SK-N-SH (cell line): ENCODE results near the gene CDKN2B-AS1.

ENCODE experiments used
- EZH2phosphoT487 ChIP-seq: fragments of 200-600 bp; sonication (generic); IDR thresholded peaks from 2 replicates; pipeline ENCODE4 v1.6.1; 2017; ENCODE audit warnings: low read depth, mixed run types, mild to moderate bottlenecking, antibody characterized with exemption, moderate library complexity, borderline replicate concordance
- GABPA ChIP-seq: IDR thresholded peaks from 2 replicates; pipeline ENCODE4 v1.4.0; 2012; ENCODE audit warnings: low read depth, mild to moderate bottlenecking
- JUND ChIP-seq: IDR thresholded peaks from 2 replicates; pipeline ENCODE4 v1.4.0; 2012
- MEF2A ChIP-seq: IDR thresholded peaks from 2 replicates; pipeline ENCODE4 v1.4.0; 2012; ENCODE audit warnings: low read depth, borderline replicate concordance
- NRF1 ChIP-seq: IDR thresholded peaks from 2 replicates; pipeline ENCODE4 v1.6.1; 2012; ENCODE audit warnings: low read depth, mild to moderate bottlenecking, low read length
- POLR2AphosphoS5 ChIP-seq: IDR thresholded peaks from 2 replicates; pipeline ENCODE4 v1.6.1; 2012; ENCODE audit warnings: low read depth, low read length
- RXRA ChIP-seq: IDR thresholded peaks from 2 replicates; pipeline ENCODE4 v1.4.0; 2012; ENCODE audit warnings: low read depth, mild to moderate bottlenecking, borderline replicate concordance
- TF ChIP-seq, protein P1 (sequence below): fragments of 200-600 bp; sonication (generic); IDR thresholded peaks from 2 replicates; pipeline ENCODE4 v1.6.1; 2017; ENCODE audit warnings: antibody characterized with exemption, mild to moderate bottlenecking, moderate library complexity
- TF ChIP-seq, protein P2 (sequence below): fragments of 150-350 bp; IDR thresholded peaks from 2 replicates; pipeline ENCODE4 v1.6.1; 2016; ENCODE audit warnings: mild to moderate bottlenecking, low read depth, low read length
- TF ChIP-seq, protein P3 (sequence below): fragments of 150-350 bp; IDR thresholded peaks from 2 replicates; pipeline ENCODE4 v1.6.1; 2017; ENCODE audit warnings: antibody characterized with exemption, low read length, low read depth, borderline replicate concordance
- TF ChIP-seq, protein P4 (sequence below): IDR thresholded peaks from 2 replicates; pipeline ENCODE4; 2012

DNA sequence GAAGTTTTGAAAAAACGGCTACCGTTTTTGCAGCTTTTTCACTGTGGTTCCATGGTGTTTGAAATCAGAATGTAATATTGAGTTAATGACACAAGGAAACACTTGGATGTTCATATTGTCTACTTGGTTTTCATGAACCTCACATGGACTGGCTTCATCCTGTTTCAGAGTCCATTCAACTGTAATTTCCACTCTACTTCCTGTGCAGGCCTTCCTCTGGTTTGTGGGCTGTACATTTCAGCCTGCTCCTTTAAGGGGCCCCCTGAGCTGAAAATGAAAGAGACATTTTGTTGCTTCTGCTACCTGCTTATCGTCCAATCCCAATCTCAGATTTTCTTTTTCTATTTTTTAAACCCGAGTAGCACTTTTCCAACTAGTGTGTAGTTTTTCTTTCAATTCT, 56.3 kb downstream of the CDKN2B-AS1 start:
- TF ChIP-seq MEF2A (no peak), GABPA (no peak), POLR2AphosphoS5 (no peak), JUND (no peak), EZH2phosphoT487 (no peak), RXRA (no peak), NRF1 (no peak)
- TF ChIP-seq, protein P1, sequence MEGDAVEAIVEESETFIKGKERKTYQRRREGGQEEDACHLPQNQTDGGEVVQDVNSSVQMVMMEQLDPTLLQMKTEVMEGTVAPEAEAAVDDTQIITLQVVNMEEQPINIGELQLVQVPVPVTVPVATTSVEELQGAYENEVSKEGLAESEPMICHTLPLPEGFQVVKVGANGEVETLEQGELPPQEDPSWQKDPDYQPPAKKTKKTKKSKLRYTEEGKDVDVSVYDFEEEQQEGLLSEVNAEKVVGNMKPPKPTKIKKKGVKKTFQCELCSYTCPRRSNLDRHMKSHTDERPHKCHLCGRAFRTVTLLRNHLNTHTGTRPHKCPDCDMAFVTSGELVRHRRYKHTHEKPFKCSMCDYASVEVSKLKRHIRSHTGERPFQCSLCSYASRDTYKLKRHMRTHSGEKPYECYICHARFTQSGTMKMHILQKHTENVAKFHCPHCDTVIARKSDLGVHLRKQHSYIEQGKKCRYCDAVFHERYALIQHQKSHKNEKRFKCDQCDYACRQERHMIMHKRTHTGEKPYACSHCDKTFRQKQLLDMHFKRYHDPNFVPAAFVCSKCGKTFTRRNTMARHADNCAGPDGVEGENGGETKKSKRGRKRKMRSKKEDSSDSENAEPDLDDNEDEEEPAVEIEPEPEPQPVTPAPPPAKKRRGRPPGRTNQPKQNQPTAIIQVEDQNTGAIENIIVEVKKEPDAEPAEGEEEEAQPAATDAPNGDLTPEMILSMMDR: no peak
- TF ChIP-seq, protein P2, sequence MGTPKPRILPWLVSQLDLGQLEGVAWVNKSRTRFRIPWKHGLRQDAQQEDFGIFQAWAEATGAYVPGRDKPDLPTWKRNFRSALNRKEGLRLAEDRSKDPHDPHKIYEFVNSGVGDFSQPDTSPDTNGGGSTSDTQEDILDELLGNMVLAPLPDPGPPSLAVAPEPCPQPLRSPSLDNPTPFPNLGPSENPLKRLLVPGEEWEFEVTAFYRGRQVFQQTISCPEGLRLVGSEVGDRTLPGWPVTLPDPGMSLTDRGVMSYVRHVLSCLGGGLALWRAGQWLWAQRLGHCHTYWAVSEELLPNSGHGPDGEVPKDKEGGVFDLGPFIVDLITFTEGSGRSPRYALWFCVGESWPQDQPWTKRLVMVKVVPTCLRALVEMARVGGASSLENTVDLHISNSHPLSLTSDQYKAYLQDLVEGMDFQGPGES: no peak
- TF ChIP-seq, protein P3, sequence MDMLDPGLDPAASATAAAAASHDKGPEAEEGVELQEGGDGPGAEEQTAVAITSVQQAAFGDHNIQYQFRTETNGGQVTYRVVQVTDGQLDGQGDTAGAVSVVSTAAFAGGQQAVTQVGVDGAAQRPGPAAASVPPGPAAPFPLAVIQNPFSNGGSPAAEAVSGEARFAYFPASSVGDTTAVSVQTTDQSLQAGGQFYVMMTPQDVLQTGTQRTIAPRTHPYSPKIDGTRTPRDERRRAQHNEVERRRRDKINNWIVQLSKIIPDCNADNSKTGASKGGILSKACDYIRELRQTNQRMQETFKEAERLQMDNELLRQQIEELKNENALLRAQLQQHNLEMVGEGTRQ: no peak
- TF ChIP-seq, protein P4, sequence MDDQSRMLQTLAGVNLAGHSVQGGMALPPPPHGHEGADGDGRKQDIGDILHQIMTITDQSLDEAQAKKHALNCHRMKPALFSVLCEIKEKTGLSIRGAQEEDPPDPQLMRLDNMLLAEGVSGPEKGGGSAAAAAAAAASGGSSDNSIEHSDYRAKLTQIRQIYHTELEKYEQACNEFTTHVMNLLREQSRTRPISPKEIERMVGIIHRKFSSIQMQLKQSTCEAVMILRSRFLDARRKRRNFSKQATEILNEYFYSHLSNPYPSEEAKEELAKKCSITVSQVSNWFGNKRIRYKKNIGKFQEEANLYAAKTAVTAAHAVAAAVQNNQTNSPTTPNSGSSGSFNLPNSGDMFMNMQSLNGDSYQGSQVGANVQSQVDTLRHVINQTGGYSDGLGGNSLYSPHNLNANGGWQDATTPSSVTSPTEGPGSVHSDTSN: no peak
